IPS-20b (cell line): ENCODE measurements around the gene SLC39A5.

Experiments used
- H3K27ac ChIP-seq: one replicate; pipeline ENCODE4 v1.5.1; 2013; ENCODE audit warnings: low read length
- H3K27me3 ChIP-seq: 2 replicates; pipeline ENCODE4 v1.6.1; 2013; ENCODE audit warnings: mild to moderate bottlenecking, low read length, inconsistent platforms; ENCODE audit not compliant: insufficient read depth
- H3K36me3 ChIP-seq: 2 replicates; pipeline ENCODE4 v1.6.1; 2013; ENCODE audit warnings: low read depth, mild to moderate bottlenecking, inconsistent platforms, low read length, moderate library complexity; ENCODE audit not compliant: insufficient read depth
- H3K4me1 ChIP-seq: 2 replicates; pipeline ENCODE4 v1.6.1; 2013; ENCODE audit warnings: mild to moderate bottlenecking, control low read depth, inconsistent platforms, low read length, moderate library complexity; ENCODE audit not compliant: insufficient read depth
- H3K4me3 ChIP-seq: 2 replicates; pipeline ENCODE4 v1.5.1; 2013; ENCODE audit warnings: mild to moderate bottlenecking, low read length, inconsistent platforms
- H3K9ac ChIP-seq: 2 replicates; pipeline ENCODE4 v1.6.1; 2013; ENCODE audit warnings: low read depth, mild to moderate bottlenecking, inconsistent platforms, low read length, moderate library complexity
- H3K9me3 ChIP-seq: 2 replicates; pipeline ENCODE4 v1.6.1; 2013; ENCODE audit warnings: mild to moderate bottlenecking, low read depth, low read length, inconsistent platforms; ENCODE audit not compliant: insufficient read depth

Gene SLC39A5

DNA sequence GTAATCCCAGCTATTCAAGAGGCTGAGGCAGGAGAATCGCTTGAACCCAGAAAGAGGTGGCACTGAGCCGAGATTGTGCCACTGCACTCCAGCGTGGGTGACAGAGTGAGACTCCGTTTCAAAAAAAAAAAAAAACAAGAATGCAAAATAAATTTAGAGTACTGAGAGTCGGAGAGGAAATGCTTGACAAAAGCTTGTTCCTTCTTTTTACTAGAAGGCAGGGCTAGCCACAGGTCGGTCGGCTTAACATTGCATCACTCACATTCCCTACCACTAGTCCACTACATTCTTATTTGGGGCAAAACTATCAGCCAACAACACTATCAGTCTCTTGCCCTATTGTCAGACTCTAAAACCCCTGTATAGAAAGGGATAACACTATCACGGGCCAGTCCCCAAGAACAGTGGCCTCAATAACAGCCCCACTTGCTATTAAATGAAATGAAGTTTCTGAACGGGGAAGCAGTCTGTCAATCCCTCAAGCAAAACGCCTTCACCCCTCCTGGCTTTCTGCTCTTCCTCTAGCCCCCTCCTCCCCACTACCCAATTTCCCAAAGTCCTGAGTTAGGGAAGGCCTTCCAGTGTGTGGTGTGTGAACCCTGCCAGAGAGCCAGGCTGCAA is 9.1 kb upstream of the SLC39A5 start:
- Histone ChIP-seq H3K4me1 (peaks cover 13% of the 10 kb centered on the region; the same call in 1 of the 2 replicates), H3K36me3 (peaks cover 16% of the 10 kb centered on the region), H3K9ac (peak overlapping the region; percentile 94), H3K27ac (peak overlapping the region; percentile 86), H3K4me3 (peak overlapping the region; percentile 95), H3K9me3 (no peaks in the 10 kb centered on the region), H3K27me3 (no peaks in the 10 kb centered on the region)

DNA sequence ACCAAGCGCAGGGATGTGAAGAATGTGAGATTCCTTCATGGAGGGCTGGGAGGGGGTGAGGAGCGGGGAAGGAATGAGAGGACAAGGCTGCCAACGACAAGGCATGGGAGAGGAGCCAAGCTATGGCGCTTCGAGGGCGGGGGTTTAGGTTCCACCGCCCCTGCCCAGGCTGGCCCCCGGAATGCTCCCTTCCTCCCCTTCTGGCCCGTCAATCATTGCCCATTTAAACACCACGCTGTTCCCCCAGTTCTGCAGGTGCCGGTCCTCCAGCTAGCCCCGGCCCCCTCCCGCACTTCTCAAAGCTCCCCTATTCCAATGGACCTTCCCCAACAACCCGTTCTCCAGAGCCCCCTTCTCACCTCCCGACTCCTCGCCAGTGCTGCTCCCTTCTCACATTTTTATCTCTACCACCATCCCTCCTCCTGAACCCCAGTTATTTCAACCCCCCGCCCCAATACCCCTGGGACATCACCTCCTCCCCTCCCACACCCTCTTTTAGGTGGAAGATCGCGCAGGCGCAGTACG is 8.6 kb upstream of the SLC39A5 start:
- H3K4me1 ChIP-seq, result peaks cover 13% of the 10 kb centered on the region; the same call in 1 of the 2 replicates

DNA sequence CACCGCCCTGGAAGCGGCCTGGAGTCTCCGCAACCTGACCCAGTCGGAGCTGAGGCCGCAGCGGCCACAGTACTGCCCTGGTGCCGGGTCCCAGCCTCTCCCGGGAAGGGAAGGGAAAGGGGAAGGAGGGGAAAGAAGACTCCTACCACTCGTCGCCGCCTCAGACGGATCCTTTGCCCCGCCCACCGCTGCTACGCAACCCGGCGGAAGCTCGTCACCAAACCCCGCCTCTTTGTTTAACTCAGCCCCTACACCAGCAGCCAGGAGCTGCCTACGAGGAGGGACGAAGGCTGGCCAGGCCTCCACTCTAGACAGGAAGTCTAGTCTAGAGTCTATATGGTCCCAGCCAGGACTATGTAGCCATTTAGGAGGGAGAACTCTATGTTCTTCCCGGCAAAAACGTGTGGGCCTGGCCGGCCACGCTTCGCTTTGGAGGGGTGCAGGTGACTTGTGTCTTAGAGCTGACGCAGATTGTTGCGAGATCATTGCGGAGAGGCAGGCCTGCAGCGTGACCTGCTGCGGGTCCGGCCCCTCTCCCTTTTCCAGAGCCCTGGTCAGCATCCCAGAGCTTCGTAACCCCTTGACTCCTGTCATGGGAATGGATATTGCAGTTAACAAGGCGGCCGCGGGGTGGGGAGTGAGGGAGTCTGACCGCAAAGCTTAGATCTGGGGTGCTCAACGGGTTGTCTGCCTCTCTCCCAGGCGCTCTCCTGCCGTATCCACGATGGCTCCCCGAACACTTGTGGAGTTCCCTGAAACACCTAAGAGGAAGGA is 7.9 kb upstream of the SLC39A5 start, which contains the start of gene RNF41:
TSS of gene RNF41 (minus strand) at position 166 of the 774 bp plus-strand sequence. CDS start 7,875 bp downstream, outside the sequence.
- H3K9ac ChIP-seq, result peak within 1 kb of the TSS; percentile 94
- H3K36me3 ChIP-seq, result peaks cover 11% of the 10 kb centered on the region; the same call in 1 of the 2 replicates
- H3K9me3 ChIP-seq, result no peaks in the 10 kb centered on the region
- H3K4me3 ChIP-seq, result peak within 1 kb of the TSS; percentile 95
- H3K27me3 ChIP-seq, result no peaks in the 10 kb centered on the region
- peak within 1 kb of the TSS; percentile 93 for H3K27ac ChIP-seq
- peaks cover 13% of the 10 kb centered on the region; the same call in 1 of the 2 replicates for H3K4me1 ChIP-seq

More for the DNA sequence above, 8.6 kb upstream of the SLC39A5 start:
- Histone ChIP-seq H3K9me3 (no peaks in the 10 kb centered on the region), H3K27me3 (no peaks in the 10 kb centered on the region), H3K4me3 (peak overlapping the region; percentile 95), H3K9ac (peak overlapping the region; percentile 94), H3K36me3 (peaks cover 15% of the 10 kb centered on the region), H3K27ac (peak overlapping the region; percentile 86)

DNA sequence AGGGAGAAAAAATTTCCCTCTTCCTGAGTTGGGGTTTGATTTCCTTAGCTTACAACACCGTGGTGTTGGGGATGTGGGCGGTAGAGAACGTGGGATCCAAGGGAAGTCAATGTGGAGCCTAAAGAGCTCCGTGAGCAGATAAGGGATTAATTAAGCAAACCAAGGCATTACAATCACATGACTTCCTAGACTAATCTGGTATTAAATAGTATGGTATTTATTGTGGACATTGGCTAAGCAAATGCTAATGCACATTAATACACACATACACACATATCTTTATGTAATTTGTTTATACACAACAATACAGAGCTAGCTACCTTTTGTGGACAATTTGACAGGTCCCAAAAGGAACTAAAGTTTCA is 7.3 kb upstream of the SLC39A5 start:
- H3K9me3 ChIP-seq, result no peaks in the 10 kb centered on the region
- H3K4me3 ChIP-seq, result peak overlapping the region; percentile 95
- H3K27ac ChIP-seq, result peak overlapping the region; percentile 93
- H3K4me1 ChIP-seq, result peaks cover 13% of the 10 kb centered on the region; the same call in 1 of the 2 replicates
- H3K36me3 ChIP-seq, result peaks cover 13% of the 10 kb centered on the region
- no peaks in the 10 kb centered on the region for H3K27me3 ChIP-seq
- peak overlapping the region; percentile 94; the same call in 1 of the 2 replicates for H3K9ac ChIP-seq

DNA sequence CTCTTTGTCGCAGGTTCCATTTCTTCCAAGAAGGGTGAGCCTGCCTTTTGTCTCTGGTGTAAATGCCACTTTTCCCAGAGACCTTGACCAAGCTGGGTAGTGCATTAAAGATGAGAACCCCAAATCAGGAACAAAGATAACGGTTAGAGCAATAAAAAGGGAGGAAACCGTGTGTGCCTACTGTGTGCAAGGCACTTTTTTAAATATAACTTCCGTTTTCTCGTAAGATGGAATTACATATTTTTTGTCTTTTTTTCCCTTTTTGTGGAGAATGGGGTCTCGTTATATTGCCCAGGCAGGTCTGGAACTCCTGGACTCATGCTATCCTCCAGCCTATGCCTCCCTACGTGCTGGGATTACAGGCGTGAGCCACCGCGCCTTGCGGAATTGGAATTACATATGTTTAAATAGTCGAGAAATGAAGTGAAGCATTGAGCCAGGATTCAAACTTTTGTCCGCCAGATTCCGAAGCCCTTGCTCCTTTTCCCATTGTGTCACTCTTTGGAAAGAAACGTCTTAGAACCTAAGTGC is 6.2 kb upstream of the SLC39A5 start:
- H3K4me1 ChIP-seq, result peaks cover 13% of the 10 kb centered on the region; the same call in 1 of the 2 replicates
- no peaks in the 10 kb centered on the region for H3K9me3 ChIP-seq
- no peaks in the 10 kb centered on the region for H3K27me3 ChIP-seq
- peak overlapping the region; percentile 46 for H3K27ac ChIP-seq
- H3K4me3 ChIP-seq, result peak overlapping the region; percentile 50; the same call in 1 of the 2 replicates
- peak overlapping the region; percentile 64; the same call in 1 of the 2 replicates for H3K9ac ChIP-seq
- H3K36me3 ChIP-seq, result peaks cover 10% of the 10 kb centered on the region; the same call in 1 of the 2 replicates

DNA sequence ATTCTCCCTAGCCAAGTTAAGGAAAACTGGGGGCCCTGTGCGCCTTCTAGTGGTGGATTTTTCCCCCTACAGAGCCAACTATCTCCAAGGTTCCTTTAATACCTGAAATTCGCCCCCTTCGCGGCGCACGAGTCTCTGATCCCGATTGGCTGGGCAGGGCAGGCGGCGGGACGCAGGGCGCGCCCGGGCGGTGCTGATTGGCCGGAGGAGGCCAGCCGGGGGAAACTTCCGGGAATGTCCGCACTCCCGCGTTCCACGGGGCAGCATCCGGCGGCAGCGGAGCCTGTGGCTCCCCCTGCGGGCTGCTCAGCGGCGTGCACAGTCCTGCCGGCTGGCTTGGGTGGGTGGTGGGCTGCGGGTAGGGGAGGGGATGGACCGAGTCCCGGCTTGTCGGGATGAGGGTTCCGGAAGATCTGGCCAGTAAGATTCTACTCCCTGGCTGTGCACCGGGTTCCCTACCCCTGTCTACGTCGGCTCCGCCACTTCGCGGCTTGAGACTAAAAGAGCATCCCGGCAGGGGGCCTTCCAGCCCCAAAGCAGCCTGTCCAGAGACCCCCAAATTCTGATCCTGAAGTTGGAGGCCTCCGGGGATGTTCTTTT is 5.6 kb upstream of the SLC39A5 start, which contains the start of gene NABP2:
TSS of gene NABP2 (plus strand) at position 241 of the 600 bp plus-strand sequence. CDS start 515 bp downstream, outside the sequence.
- H3K27ac ChIP-seq, result peak within 1 kb of the TSS; percentile 46
- peak within 1 kb of the TSS; percentile 88; the same call in 1 of the 2 replicates for H3K9ac ChIP-seq
- H3K27me3 ChIP-seq, result no peaks in the 10 kb centered on the region
- H3K4me1 ChIP-seq, result peaks cover 13% of the 10 kb centered on the region; the same call in 1 of the 2 replicates
- H3K9me3 ChIP-seq, result no peaks in the 10 kb centered on the region
- peaks cover 10% of the 10 kb centered on the region; the same call in 1 of the 2 replicates for H3K36me3 ChIP-seq
- H3K4me3 ChIP-seq, result peak within 1 kb of the TSS; percentile 87

DNA sequence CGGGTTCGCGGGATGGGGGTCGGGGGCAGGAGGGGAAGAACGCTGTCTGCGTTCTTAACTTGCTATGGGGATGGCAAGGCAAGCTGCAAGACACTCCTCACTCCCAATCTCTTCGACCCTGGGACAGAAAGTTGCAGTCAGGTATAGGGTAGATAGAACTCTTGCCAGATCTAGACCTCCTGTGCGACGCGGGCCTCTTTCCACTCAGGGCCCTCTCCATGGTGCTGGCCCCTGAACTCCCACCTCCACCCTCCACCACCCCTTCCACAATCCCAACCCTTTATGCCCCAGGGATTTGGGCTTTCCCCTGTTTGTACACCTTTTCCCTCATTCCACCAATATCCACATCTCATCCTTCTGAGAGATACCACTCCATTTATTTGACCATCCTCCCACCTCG is 4.9 kb upstream of the SLC39A5 start:
- Histone ChIP-seq H3K9ac (peak overlapping the region; percentile 88; the same call in 1 of the 2 replicates), H3K27ac (no peak overlapping the region), H3K4me1 (peaks cover 13% of the 10 kb centered on the region; the same call in 1 of the 2 replicates), H3K4me3 (peak overlapping the region; percentile 87), H3K36me3 (peaks cover 10% of the 10 kb centered on the region; the same call in 1 of the 2 replicates), H3K9me3 (no peaks in the 10 kb centered on the region), H3K27me3 (no peaks in the 10 kb centered on the region)

DNA sequence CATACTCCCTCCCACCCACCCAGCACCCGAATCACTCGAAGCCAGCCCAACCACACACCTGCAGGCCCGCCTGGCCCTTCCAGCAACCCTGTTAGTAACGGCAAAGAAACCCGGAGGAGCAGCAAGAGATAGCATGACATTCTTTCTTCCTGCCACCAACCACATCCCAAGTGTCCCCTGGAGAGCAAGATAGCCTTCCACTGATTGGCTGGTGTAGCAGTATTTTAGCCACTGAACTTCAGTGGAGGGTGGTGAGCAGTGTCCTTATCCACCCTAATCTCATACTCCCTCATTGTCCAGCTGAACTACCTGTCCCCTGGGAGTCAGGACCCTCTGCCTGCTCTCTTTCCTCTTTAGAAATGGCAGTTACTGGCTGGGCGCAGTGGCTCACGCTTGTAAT is 769 bp upstream of the SLC39A5 start:
- Histone ChIP-seq H3K4me3 (no peak overlapping the region), H3K27me3 (no peaks in the 10 kb centered on the region), H3K9ac (no peak overlapping the region), H3K4me1 (no peaks in the 10 kb centered on the region; the same call in 1 of the 2 replicates), H3K36me3 (peaks cover 10% of the 10 kb centered on the region; the same call in 1 of the 2 replicates), H3K27ac (no peak overlapping the region), H3K9me3 (no peaks in the 10 kb centered on the region)

DNA sequence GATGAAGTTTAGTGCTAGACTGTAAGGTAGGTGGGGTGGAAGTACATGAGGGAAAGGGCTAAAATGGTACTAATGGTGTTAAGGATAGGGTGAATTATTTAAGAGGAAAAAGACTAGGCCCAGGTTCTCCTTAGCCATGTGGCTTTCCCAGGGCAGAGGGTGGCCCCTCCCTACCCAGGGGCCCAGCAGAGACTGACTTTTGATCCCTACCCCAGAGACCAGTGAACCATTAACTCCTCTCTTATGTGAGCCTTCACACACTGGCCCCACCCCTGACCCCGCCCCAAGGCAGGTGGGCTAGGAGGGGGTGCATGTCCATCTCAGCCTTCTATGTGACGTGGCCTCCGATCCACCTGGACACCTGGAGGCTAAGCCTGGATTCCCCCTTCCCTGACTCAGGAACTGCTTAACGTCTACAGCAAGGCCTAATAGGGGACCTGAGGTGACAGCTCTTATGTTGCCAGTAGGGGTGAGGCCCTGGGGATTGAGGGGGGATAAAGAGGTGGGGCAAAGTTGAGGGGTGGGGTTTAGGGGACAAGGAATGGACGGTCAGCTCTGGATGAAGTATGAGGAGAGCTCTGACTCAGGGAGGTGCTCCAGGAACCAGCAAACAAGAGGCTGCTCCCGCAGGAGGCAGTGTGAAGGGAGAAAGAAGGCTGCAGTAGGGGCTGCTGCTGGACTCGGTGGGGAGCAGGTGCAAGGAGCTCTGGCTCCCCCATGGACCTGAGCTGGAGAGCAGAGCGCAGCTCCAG is 757 bp downstream of the SLC39A5 start:
- Histone ChIP-seq H3K4me3 (no peak overlapping the region), H3K9me3 (no peaks in the 10 kb centered on the region), H3K27me3 (no peaks in the 10 kb centered on the region), H3K27ac (no peak overlapping the region), H3K36me3 (peaks cover 8% of the 10 kb centered on the region; the same call in 1 of the 2 replicates), H3K9ac (no peak overlapping the region), H3K4me1 (no peaks in the 10 kb centered on the region; the same call in 1 of the 2 replicates)

DNA sequence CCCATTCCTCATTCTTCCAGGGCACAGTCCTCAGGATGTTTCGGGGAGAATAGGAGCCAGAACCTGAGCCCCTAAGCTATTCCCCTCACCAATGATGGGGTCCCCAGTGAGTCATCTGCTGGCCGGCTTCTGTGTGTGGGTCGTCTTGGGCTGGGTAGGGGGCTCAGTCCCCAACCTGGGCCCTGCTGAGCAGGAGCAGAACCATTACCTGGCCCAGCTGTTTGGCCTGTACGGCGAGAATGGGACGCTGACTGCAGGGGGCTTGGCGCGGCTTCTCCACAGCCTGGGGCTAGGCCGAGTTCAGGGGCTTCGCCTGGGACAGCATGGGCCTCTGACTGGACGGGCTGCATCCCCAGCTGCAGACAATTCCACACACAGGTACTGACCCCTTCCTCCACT is 1.3 kb downstream of the SLC39A5 start:
- Histone ChIP-seq H3K36me3 (peaks cover 7% of the 10 kb centered on the region; the same call in 1 of the 2 replicates), H3K4me3 (no peak overlapping the region), H3K4me1 (no peaks in the 10 kb centered on the region; the same call in 1 of the 2 replicates), H3K27me3 (no peaks in the 10 kb centered on the region), H3K9ac (no peak overlapping the region), H3K27ac (no peak overlapping the region), H3K9me3 (no peaks in the 10 kb centered on the region)
